Measurements from ENCODE around the gene NKIRAS2. TPM values are rescaled to one million over a fixed set of nuclear protein-coding genes. Genes with fewer than 3 reads are reported as not detected.

NKIRAS2 gene
- polyA plus RNA-seq, result 60.2 and 69.9 TPM in 2 replicates
- polyA minus RNA-seq, result 59.3 and 68.2 TPM in 2 replicates

DNA sequence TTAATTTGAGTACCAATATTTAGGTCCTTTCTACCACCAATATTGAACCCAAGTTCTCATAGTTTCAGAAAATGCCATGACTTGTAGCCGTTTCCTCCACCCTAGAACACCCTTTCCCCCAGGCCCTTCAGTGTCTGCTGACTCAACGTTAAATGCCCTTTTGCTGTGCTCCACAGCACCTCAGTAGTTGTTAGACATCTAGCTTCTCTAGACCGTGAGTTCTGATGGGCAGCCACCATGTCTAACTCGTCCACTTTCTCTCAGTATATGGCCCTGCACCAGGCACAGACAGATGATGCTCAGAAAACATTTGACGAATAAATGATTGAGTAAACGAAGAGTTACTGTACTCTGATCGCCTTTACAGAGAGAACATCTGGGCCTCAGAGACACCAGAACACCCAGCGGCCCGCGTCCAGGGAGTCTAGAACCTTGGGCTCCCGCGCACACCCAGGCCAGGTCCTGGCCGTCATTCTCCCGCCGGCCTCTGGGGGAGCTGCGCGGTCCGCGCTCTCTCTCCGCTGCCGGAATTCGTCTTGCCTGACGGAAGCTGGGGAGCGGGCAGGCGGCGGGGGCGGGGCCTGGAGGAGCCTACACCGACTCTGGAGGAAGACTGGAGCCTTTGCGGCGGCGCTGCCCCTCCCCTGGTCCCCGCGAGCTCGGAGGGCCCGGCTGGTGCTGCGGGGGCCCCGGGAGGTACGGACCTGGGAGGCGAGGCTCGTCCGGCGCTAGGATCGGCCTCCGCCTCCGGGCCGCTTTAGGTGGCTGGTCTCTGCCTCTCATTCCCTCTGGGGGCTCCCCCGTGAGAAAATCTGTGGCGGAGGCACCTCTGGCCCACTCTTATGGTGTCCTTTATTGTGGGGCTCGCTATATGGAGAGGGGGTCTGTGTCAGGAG, at the start of gene NKIRAS2:
TSS of gene NKIRAS2 (plus strand) at position 582 of the 896 bp plus-strand sequence. CDS start 1,488 bp downstream, outside the sequence.
- peaks cover 40% of the 10 kb centered on the region for H3K79me2 ChIP-seq (replicated peaks; ENCODE audit: insufficient read depth, low read length)

GRCh38 chr17:41970901-41971331, 49.0 kb upstream of the NKIRAS2 start:
- peaks cover 5% of the 10 kb centered on the region for H3K36me3 ChIP-seq (ENCODE audit: insufficient read depth, low read length)
- no peaks in the 10 kb centered on the region for H3K9me3 ChIP-seq (ENCODE audit: low read length)
- no peaks in the 10 kb centered on the region for H4K20me1 ChIP-seq (ENCODE audit: insufficient read depth)
- no peak overlapping the region for H3K4me3 ChIP-seq (ENCODE audit: low read length)
- H2AFZ ChIP-seq (ENCODE audit: low read depth, low read length), result no peak overlapping the region
- H3K27me3 ChIP-seq (ENCODE audit: insufficient read depth, low read depth, low read length), result no peaks in the 10 kb centered on the region
- H3K9ac ChIP-seq (ENCODE audit: low read length), result no peak overlapping the region
- no peak overlapping the region for H3K27ac ChIP-seq (ENCODE audit: low read length)
- TF ChIP-seq, protein P1, sequence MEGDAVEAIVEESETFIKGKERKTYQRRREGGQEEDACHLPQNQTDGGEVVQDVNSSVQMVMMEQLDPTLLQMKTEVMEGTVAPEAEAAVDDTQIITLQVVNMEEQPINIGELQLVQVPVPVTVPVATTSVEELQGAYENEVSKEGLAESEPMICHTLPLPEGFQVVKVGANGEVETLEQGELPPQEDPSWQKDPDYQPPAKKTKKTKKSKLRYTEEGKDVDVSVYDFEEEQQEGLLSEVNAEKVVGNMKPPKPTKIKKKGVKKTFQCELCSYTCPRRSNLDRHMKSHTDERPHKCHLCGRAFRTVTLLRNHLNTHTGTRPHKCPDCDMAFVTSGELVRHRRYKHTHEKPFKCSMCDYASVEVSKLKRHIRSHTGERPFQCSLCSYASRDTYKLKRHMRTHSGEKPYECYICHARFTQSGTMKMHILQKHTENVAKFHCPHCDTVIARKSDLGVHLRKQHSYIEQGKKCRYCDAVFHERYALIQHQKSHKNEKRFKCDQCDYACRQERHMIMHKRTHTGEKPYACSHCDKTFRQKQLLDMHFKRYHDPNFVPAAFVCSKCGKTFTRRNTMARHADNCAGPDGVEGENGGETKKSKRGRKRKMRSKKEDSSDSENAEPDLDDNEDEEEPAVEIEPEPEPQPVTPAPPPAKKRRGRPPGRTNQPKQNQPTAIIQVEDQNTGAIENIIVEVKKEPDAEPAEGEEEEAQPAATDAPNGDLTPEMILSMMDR (IDR thresholded peaks at IDR 0.05; ENCODE audit: poor library complexity, severe bottlenecking), result no peak
- TF ChIP-seq MXI1 (conservative IDR thresholded peaks at IDR 0.05; ENCODE audit: poor library complexity, severe bottlenecking) (no peak), POLR2AphosphoS5 (IDR thresholded peaks at IDR 0.05) (no peak), EP300 (conservative IDR thresholded peaks at IDR 0.05; ENCODE audit: poor library complexity, severe bottlenecking) (no peak)
- H3K9me2 ChIP-seq (ENCODE audit: insufficient read depth, low read length), result no peaks in the 10 kb centered on the region
- no peak overlapping the region for H3K4me2 ChIP-seq (ENCODE audit: low read length)
- H3K79me2 ChIP-seq (replicated peaks; ENCODE audit: insufficient read depth, low read length), result peaks cover 18% of the 10 kb centered on the region
- H3F3A ChIP-seq (ENCODE audit: insufficient read depth, low read length, poor library complexity, severe bottlenecking), result no peaks in the 10 kb centered on the region

More for the DNA sequence above, at the start of gene NKIRAS2:
- H3F3A ChIP-seq (ENCODE audit: insufficient read depth, low read length, poor library complexity, severe bottlenecking), result no peaks in the 10 kb centered on the region
- no peaks in the 10 kb centered on the region for H3K9me3 ChIP-seq (ENCODE audit: low read length)
- H3K36me3 ChIP-seq (ENCODE audit: insufficient read depth, low read length), result no peaks in the 10 kb centered on the region
- H3K9ac ChIP-seq (ENCODE audit: low read length), result peak within 1 kb of the TSS; percentile 96
- peak within 1 kb of the TSS; percentile 99 for H3K4me3 ChIP-seq (ENCODE audit: low read length)
- no peaks in the 10 kb centered on the region for H3K9me2 ChIP-seq (ENCODE audit: insufficient read depth, low read length)
- peak; percentile 49 for TF ChIP-seq REST (IDR thresholded peaks at IDR 0.05; ENCODE audit: borderline replicate concordance)
- peak; percentile 42 for TF ChIP-seq EP300 (conservative IDR thresholded peaks at IDR 0.05; ENCODE audit: poor library complexity, severe bottlenecking)
- TF ChIP-seq SMC3 (conservative IDR thresholded peaks at IDR 0.05; ENCODE audit: poor library complexity), result peak; percentile 28
- peak; percentile 87 for TF ChIP-seq POLR2AphosphoS5 (IDR thresholded peaks at IDR 0.05)
- peak; percentile 56 for TF ChIP-seq MXI1 (conservative IDR thresholded peaks at IDR 0.05; ENCODE audit: poor library complexity, severe bottlenecking)
- no peak for TF ChIP-seq EZH2 (IDR thresholded peaks at IDR 0.05; ENCODE audit: borderline replicate concordance, insufficient read depth, low read length, poor library complexity, severe bottlenecking)
- peak; percentile 38 for TF ChIP-seq RAD21 (conservative IDR thresholded peaks at IDR 0.05)
- peak; percentile 50 for TF ChIP-seq TAF1 (IDR thresholded peaks at IDR 0.05; ENCODE audit: low read depth)
- TF ChIP-seq, protein P1 (IDR thresholded peaks at IDR 0.05; ENCODE audit: poor library complexity, severe bottlenecking), result peak; percentile 93
- peak within 1 kb of the TSS; percentile 81 for H3K27ac ChIP-seq (ENCODE audit: low read length)
- H3K4me2 ChIP-seq (ENCODE audit: low read length), result peak within 1 kb of the TSS; percentile 96
- no peaks in the 10 kb centered on the region for H3K27me3 ChIP-seq (ENCODE audit: insufficient read depth, low read depth, low read length)
- peak within 1 kb of the TSS; percentile 74 for H2AFZ ChIP-seq (ENCODE audit: low read depth, low read length)
- H4K20me1 ChIP-seq (ENCODE audit: insufficient read depth), result no peaks in the 10 kb centered on the region

Measured in neural cell (in vitro differentiated cells).